ACHN (cell line): ENCODE results near the gene CWF19L2.

Experiments used
- DNase-seq: peaks from one replicate; pipeline ENCODE4 v3.0.0-alpha.2; 2015
- in situ Hi-C: cut with HindIII; loops from 2 replicates; pipeline ENCODE4 v1.10.0; 2017; ENCODE audit warnings: low sequenced_read_pairs, low pct_ligation_motif_present, low pct_unique_long_range_greater_than_20kb

CWF19L2 gene

GRCh38 chr11:107357877-107358276 is 99.7 kb downstream of the CWF19L2 start:
- in situ Hi-C loops, result no loop called here
- DNase-seq, result no peak

- in situ Hi-C loops, result no loop called here
- no peak for DNase-seq
Measured at GRCh38 chr11:107354780-107355179, 102.8 kb downstream of the CWF19L2 start.

DNA sequence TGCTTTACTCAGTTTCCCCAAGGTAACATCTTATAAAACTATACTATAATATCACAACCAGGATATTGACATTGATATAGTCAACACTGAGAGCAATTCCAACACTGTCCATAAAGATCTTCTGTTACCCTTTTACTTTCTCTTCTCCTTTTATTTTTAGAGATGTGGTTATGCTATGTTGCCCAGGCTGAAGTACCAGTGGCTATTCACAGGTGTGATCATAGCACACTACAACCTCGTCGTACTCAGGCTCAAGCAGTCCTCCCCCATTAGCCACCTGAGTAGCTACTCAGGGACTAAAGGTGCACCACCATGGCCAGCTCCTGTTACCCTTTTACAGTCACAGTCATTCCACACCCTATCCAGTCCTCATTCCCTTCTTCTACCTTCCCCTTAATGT is 119.7 kb downstream of the CWF19L2 start:
- no peak for DNase-seq
- in situ Hi-C loops, result no loop called here

DNA sequence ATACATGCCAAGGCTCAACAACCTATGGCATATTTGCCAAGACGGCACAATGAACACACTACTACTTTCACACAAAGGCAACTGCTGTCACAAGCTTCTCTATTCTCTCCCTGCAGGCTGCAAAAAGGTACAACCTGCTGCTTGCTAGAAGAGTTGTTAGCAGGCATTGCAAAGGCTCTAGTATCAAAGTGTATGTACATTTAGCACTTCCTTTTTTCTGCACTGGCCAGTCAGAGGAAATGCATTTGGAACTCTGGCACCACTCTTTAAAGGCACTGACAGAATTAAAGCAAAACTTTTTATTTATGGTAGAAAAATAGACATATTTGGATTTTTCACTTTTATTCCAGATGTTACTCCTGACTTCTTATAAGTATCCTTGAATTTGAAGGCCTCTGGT is 125.9 kb downstream of the CWF19L2 start:
- no peak for DNase-seq
- in situ Hi-C loops, result no loop called here

- in situ Hi-C loops, result no loop called here
- no peak for DNase-seq
Measured at GRCh38 chr11:107329164-107329563, 128.5 kb downstream of the CWF19L2 start.

- in situ Hi-C loops, result no loop called here
Measured at GRCh38 chr11:107316426-107316825, 141.2 kb downstream of the CWF19L2 start.

GRCh38 chr11:107307991-107308390 is 149.6 kb downstream of the CWF19L2 start:
- no peak for DNase-seq
- in situ Hi-C loops, result no loop called here

More at GRCh38 chr11:107316426-107316825, 141.2 kb downstream of the CWF19L2 start:
- no peak for DNase-seq

GRCh38 chr11:107301878-107302277 is 155.7 kb downstream of the CWF19L2 start:
- DNase-seq, result no peak
- in situ Hi-C loops, result no loop called here

DNA sequence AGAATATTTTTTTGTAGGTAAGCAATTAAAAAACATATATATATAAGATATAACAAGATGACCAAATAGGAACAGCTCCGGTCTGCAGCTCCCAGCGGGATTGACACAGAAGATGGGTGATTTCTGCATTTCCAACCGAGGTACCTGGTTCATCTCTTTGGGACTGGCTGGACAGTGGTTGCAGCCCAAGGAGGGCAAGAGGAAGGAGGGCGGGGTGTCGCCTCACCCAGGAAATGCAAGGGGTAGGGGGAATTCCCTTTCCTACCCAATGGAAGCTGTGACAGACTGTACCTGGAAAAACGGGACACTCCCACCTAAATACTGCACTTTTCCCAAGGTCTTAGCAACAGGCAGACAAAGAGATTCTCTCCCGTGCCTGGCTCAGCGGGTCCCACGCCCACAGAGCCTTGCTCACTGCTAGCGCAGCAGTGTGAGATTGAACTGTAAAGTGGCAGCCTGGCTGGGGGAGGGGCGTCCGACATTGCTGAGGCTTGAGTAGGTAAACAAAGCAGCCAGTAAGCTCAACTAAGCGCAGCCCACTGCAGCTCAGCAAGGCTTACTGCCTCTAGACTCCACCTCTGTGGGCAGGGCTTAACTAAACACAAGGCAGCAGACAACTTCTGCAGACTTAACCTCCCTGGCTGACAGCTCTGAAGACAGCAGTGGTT is 163.8 kb downstream of the CWF19L2 start:
- in situ Hi-C loops, result no loop called here
- DNase-seq, result no peak

DNA sequence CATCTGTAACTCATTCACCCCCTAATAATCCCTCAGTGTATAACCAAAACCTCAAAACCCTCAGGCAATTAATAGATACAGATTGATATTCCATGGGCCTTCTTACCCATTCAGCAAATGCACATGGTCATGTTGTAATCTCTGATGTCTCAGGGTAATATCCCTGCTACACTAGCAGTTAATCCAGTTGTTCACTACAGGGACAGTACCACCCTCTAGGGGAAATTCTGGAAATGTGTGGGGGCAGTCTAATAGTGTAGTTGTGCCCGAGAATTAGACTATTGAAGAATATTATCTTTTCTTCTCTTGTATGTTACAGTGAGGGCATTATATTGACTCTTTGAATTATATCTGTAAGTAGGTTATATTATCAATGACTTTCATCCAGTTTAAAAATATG is 175.4 kb downstream of the CWF19L2 start:
- in situ Hi-C loops, result no loop called here
- no peak for DNase-seq
